Body of pancreas (tissue), 4 donors: ENCODE results near the gene LRRC27. TPM values are rescaled to one million over a fixed set of nuclear protein-coding genes. Genes with fewer than 3 reads are reported as not detected.

Experiments
- ATAC-seq: fragments of 150-250 bp; one replicate; pipeline ENCODE4 v1.9.1; 2016
- DNase-seq, 4 donors: peaks; one replicate each; pipeline ENCODE4 v3.0.0-alpha.2; 2019
- H3K27ac ChIP-seq, 4 donors: fragments of 200-600 bp; sonication (generic); 1 replicate in 3 of 4; 2 replicates in 1 of 4; pipeline versions ENCODE4 v1.5.1 to v1.6.1; 2016 to 2019; ENCODE audit warnings: mild to moderate bottlenecking in 1 of 4, mixed read lengths in 1 of 4, moderate library complexity in 1 of 4
- H3K27me3 ChIP-seq, 2 donors: fragments of 200-600 bp; sonication (generic); one replicate each; pipeline ENCODE4 v1.6.0; 2016; ENCODE audit warnings: mild to moderate bottlenecking in 1 of 2
- H3K36me3 ChIP-seq, 2 donors: fragments of 200-600 bp; sonication (generic); replicated peaks in 1 of 2; 2 replicates each; pipeline ENCODE4 v1.5.1; 2016; ENCODE audit warnings: low read depth in 2 of 2; ENCODE audit not compliant: insufficient read depth in 1 of 2
- H3K4me1 ChIP-seq: fragments of 200-600 bp; sonication (generic); one replicate; pipeline ENCODE4 v1.6.0; 2016
- H3K4me3 ChIP-seq, 2 donors: fragments of 200-600 bp; sonication (generic); 1 replicate in 1 of 2; 2 replicates in 1 of 2; pipeline ENCODE4 v1.5.1; 2016 to 2019
- H3K9me3 ChIP-seq, 3 donors: fragments of 200-600 bp; sonication (generic); 1 replicate in 2 of 3; 2 replicates in 1 of 3; pipeline ENCODE4 v1.5.1; 2016
- CTCF ChIP-seq, 7 experiments: fragments of 450-650 bp in 4 of 7; fragments of 200-600 bp in 3 of 7; sonication (generic) in 3 of 7; IDR thresholded peaks; one replicate each; pipeline ENCODE4 v1.5.1; 2016 to 2019; ENCODE audit warnings: antibody characterized with exemption in 7 of 7
- POLR2A ChIP-seq, 3 donors: fragments of 450-650 bp; IDR thresholded peaks; one replicate each; pipeline ENCODE4 v1.6.1; 2016; ENCODE audit warnings: antibody characterized with exemption in 3 of 3, mild to moderate bottlenecking in 2 of 3
- WGBS, 2 donors: methylation state at CpG; one replicate each; pipeline ENCODE4 v1.1.5; 2017; 5-methylcytosine and 5-hydroxymethylcytosine counted together
- intact Hi-C: fragments of 100-400 bp; cut with DNase I; formaldehyde crosslinking; loops from one replicate; pipeline ENCODE4 v1.15.1; 2023
- total RNA-seq, 2 donors: library from RNA; depleted of rRNA; stranded (reverse); fragments of >200 nt; gene quantifications; one replicate each; pipeline ENCODE4 v1.1.0, GENCODE V29; 2016

LRRC27 gene
- total RNA-seq, 2 donors from 2014 or later: 6.5 to 24.7 TPM

- no peak for DNase-seq
- intact Hi-C loops: no loop called here
- TF ChIP-seq POLR2A (IDR thresholded peaks at IDR 0.05) (no peak), CTCF (IDR thresholded peaks at IDR 0.05) (no peak)
- no peaks in the 10 kb centered on the region for H3K27me3 ChIP-seq
- no peaks in the 10 kb centered on the region for H3K4me1 ChIP-seq
- H3K9me3 ChIP-seq: no peaks in the 10 kb centered on the region
- 85 to 94% methylated on average over 7 to 10 of the region's 10 CpGs for WGBS, 2 donors
- ATAC-seq: no peak
- H3K27ac ChIP-seq: no peak overlapping the region
- H3K36me3 ChIP-seq: no peaks in the 10 kb centered on the region
- H3K4me3 ChIP-seq: no peak overlapping the region
Measured at GRCh38 chr10:132338876-132339275, 6.9 kb downstream of the LRRC27 start.

- Histone ChIP-seq H3K4me1 (no peaks in the 10 kb centered on the region), H3K9me3 (no peaks in the 10 kb centered on the region), H3K4me3 (no peak overlapping the region), H3K27ac (no peak overlapping the region), H3K27me3 (no peaks in the 10 kb centered on the region), H3K36me3 (no peaks in the 10 kb centered on the region)
- intact Hi-C loops: no loop called here
- DNase-seq: no peak
- no peak for ATAC-seq
- WGBS, 2 donors: 84 to 95% methylated on average over 9 to 11 of the region's 11 CpGs
- TF ChIP-seq CTCF (IDR thresholded peaks at IDR 0.05) (no peak), POLR2A (IDR thresholded peaks at IDR 0.05) (no peak)
Measured at GRCh38 chr10:132339276-132339675, 7.3 kb downstream of the LRRC27 start.

GRCh38 chr10:132341017-132341416 is 9.0 kb downstream of the LRRC27 start:
- DNase-seq (no peak), ATAC-seq (no peak)
- TF ChIP-seq POLR2A (IDR thresholded peaks at IDR 0.05) (no peak), CTCF (IDR thresholded peaks at IDR 0.05) (no peak)

GRCh38 chr10:132341781-132342180 is 9.8 kb downstream of the LRRC27 start:
- no peak for DNase-seq
- no peaks in the 10 kb centered on the region for H3K9me3 ChIP-seq
- intact Hi-C loops: no loop called here
- no peak for ATAC-seq
- H3K27me3 ChIP-seq: no peaks in the 10 kb centered on the region
- TF ChIP-seq POLR2A (IDR thresholded peaks at IDR 0.05) (no peak), CTCF (IDR thresholded peaks at IDR 0.05) (no peak)
- no peak overlapping the region for H3K27ac ChIP-seq
- no peaks in the 10 kb centered on the region for H3K4me1 ChIP-seq
- no peak overlapping the region for H3K4me3 ChIP-seq
- WGBS, 2 donors: 91 to 92% methylated on average over 4 of the region's 4 CpGs
- peaks cover 0 to 3% of the 10 kb centered on the region in 2 donors for H3K36me3 ChIP-seq

More at GRCh38 chr10:132341017-132341416, 9.0 kb downstream of the LRRC27 start:
- WGBS, 2 donors: 85 to 94% methylated on average over 6 of the region's 6 CpGs
- peaks cover 0 to 3% of the 10 kb centered on the region in 2 donors for H3K36me3 ChIP-seq
- no peak overlapping the region for H3K27ac ChIP-seq
- no peaks in the 10 kb centered on the region for H3K27me3 ChIP-seq
- H3K9me3 ChIP-seq: no peaks in the 10 kb centered on the region
- no peak overlapping the region for H3K4me3 ChIP-seq
- intact Hi-C loops: no loop called here
- H3K4me1 ChIP-seq: no peaks in the 10 kb centered on the region

GRCh38 chr10:132342553-132342952 is 10.6 kb downstream of the LRRC27 start:
- Histone ChIP-seq H3K4me1 (no peaks in the 10 kb centered on the region), H3K27me3 (no peaks in the 10 kb centered on the region), H3K27ac (no peak overlapping the region), H3K4me3 (no peak overlapping the region), H3K36me3 (peaks cover 0 to 3% of the 10 kb centered on the region in 2 donors), H3K9me3 (no peaks in the 10 kb centered on the region)
- 92 to 99% methylated on average over 7 of the region's 7 CpGs for WGBS, 2 donors
- no peak for TF ChIP-seq POLR2A (IDR thresholded peaks at IDR 0.05)
- TF ChIP-seq CTCF (IDR thresholded peaks at IDR 0.05): no peak
- no peak for ATAC-seq
- intact Hi-C loops: no loop called here
- no peak for DNase-seq
